ENCODE measurements around the gene ANKRD1.
"Not testable (repeated sequence)": the region's sequence is repeated elsewhere in the genome, so short reads cannot be mapped to it uniquely, and the experiment has no call there.

The ANKRD1 gene

GRCh38 chr10:90911133-90912051 lies 9.5 kb downstream of the ANKRD1 start:
- DNase-seq: no peak

- DNase-seq: no peak
Measured at GRCh38 chr10:90906596-90906995, 14.3 kb downstream of the ANKRD1 start.

GRCh38 chr10:90905925-90906324 lies 15.0 kb downstream of the ANKRD1 start:
- DNase-seq: no peak

GRCh38 chr10:90896916-90897315 lies 24.0 kb downstream of the ANKRD1 start:
- not testable (repeated sequence) for DNase-seq

GRCh38 chr10:90893190-90893589 lies 27.7 kb downstream of the ANKRD1 start:
- no peak for DNase-seq

GRCh38 chr10:90890347-90890746 lies 30.5 kb downstream of the ANKRD1 start:
- no peak for DNase-seq

GRCh38 chr10:90889636-90890035 lies 31.3 kb downstream of the ANKRD1 start:
- DNase-seq: no peak

GRCh38 chr10:90888387-90888786 lies 32.5 kb downstream of the ANKRD1 start:
- no peak for DNase-seq

GRCh38 chr10:90887555-90887954 lies 33.3 kb downstream of the ANKRD1 start:
- no peak for DNase-seq

GRCh38 chr10:90885176-90885575 lies 35.7 kb downstream of the ANKRD1 start:
- no peak for DNase-seq

- no peak for DNase-seq
Measured at GRCh38 chr10:90884431-90884830, 36.5 kb downstream of the ANKRD1 start.

- not testable (repeated sequence) for DNase-seq
Measured at GRCh38 chr10:90880059-90880719, 40.7 kb downstream of the ANKRD1 start.

- DNase-seq: no peak
Measured at GRCh38 chr10:90879062-90879461, 41.8 kb downstream of the ANKRD1 start.

GRCh38 chr10:90872648-90873020 lies 48.3 kb downstream of the ANKRD1 start:
- no peak for DNase-seq

GRCh38 chr10:90871766-90872647 lies 48.9 kb downstream of the ANKRD1 start, which contains the start of gene RPP30:
TSS of gene RPP30 (plus strand) at chr10:90871974. CDS start at chr10:90871987, 13 bp downstream.
- DNase-seq: peak; percentile 19

GRCh38 chr10:90871279-90871765 lies 49.6 kb downstream of the ANKRD1 start:
- no peak for DNase-seq

- DNase-seq: no peak
Measured at GRCh38 chr10:90866050-90866598, 54.8 kb downstream of the ANKRD1 start.

GRCh38 chr10:90865401-90865800 lies 55.5 kb downstream of the ANKRD1 start:
- no peak for DNase-seq

- DNase-seq: no peak
Measured at GRCh38 chr10:90862908-90863514, 57.9 kb downstream of the ANKRD1 start.
